HEK293 (cell line): ENCODE measurements around the gene HSD17B14.

ENCODE experiments used
- CTCF ChIA-PET: fragments of 350-600 bp; formaldehyde crosslinking; extraction: SDS; loops from one replicate; lab custom pipeline; 2021; ENCODE audit warnings: antibody characterized with exemption; lab: Yijun Ruan, JAX
- POLR2A ChIA-PET: fragments of 300-600 bp; formaldehyde crosslinking; extraction: SDS; loops from one replicate; lab custom pipeline; 2020; ENCODE audit warnings: antibody characterized with exemption, inconsistent platforms; lab: Yijun Ruan, JAX
- H3K27ac ChIP-seq: fragments of 200-500 bp; sonication (Bioruptor generic); 2 replicates; pipeline ENCODE4 v1.5.1; 2014; ENCODE audit warnings: low read depth, low read length, control low read depth, inconsistent platforms; ENCODE audit errors: extremely low read depth
- H3K36me3 ChIP-seq, 2 experiments: fragments of 200-500 bp in 1 of 2; sonication (Bioruptor generic) in 1 of 2; 1 replicate in 1 of 2; 2 replicates in 1 of 2; pipeline ENCODE4 v1.5.1; 2014 to 2017; ENCODE audit warnings: inconsistent platforms in 2 of 2, low read length in 2 of 2; ENCODE audit not compliant: control insufficient read depth in 2 of 2, insufficient read depth in 1 of 2
- H3K4me1 ChIP-seq: fragments of 200-500 bp; sonication (Bioruptor generic); 2 replicates; pipeline ENCODE4 v1.5.1; 2014; ENCODE audit warnings: mild to moderate bottlenecking, low read length, inconsistent platforms; ENCODE audit not compliant: control insufficient read depth, insufficient read depth
- H3K4me3 ChIP-seq: 2 replicates; pipeline ENCODE4 v1.5.1; 2011; ENCODE audit warnings: low read depth, mild to moderate bottlenecking, control low read depth, low read length, moderate library complexity
- H3K9me3 ChIP-seq: fragments of 200-500 bp; sonication (Bioruptor generic); 2 replicates; pipeline ENCODE4 v1.5.1; 2014; ENCODE audit warnings: low read depth, low read length, inconsistent platforms; ENCODE audit not compliant: control insufficient read depth, insufficient read depth
- KLF1 ChIP-seq: fragments of 450-650 bp; formaldehyde crosslinking; IDR thresholded peaks from 2 replicates; pipeline ENCODE4 v1.5.1; 2016; ENCODE audit warnings: missing biosample characterization, missing genetic modification characterization
- KLF10 ChIP-seq: fragments of 450-650 bp; IDR thresholded peaks from 2 replicates; pipeline ENCODE4 v1.5.1; 2018; ENCODE audit warnings: missing biosample characterization, mild to moderate bottlenecking, missing genetic modification characterization
- REPIN1 ChIP-seq: fragments of 450-650 bp; formaldehyde crosslinking; IDR thresholded peaks from 2 replicates; pipeline ENCODE4 v1.5.1; 2017; ENCODE audit warnings: missing biosample characterization, missing genetic modification characterization, low read depth
- ZNF248 ChIP-seq: fragments of 450-650 bp; formaldehyde crosslinking; IDR thresholded peaks from 2 replicates; pipeline ENCODE4 v1.5.1; 2017; ENCODE audit warnings: missing biosample characterization, missing genetic modification characterization
- ZNF354C ChIP-seq: fragments of 450-650 bp; formaldehyde crosslinking; IDR thresholded peaks from 2 replicates; pipeline ENCODE4 v1.5.1; 2016; ENCODE audit warnings: missing biosample characterization, missing genetic modification characterization, low read depth, borderline replicate concordance
- ZNF366 ChIP-seq: fragments of 450-650 bp; formaldehyde crosslinking; conservative IDR thresholded peaks from 2 replicates; pipeline ENCODE4 v1.5.1; 2016; ENCODE audit warnings: missing biosample characterization, missing genetic modification characterization
- ZNF416 ChIP-seq: fragments of 450-650 bp; formaldehyde crosslinking; IDR thresholded peaks from 2 replicates; pipeline ENCODE4 v1.5.1; 2016; ENCODE audit warnings: missing biosample characterization, missing genetic modification characterization
- ZNF561 ChIP-seq: fragments of 450-650 bp; IDR thresholded peaks from 2 replicates; pipeline ENCODE4 v1.5.1; 2018; ENCODE audit warnings: missing biosample characterization, missing genetic modification characterization, borderline replicate concordance
- ZNF600 ChIP-seq: fragments of 450-650 bp; formaldehyde crosslinking; IDR thresholded peaks from 2 replicates; pipeline ENCODE4 v1.5.1; 2016; ENCODE audit warnings: missing biosample characterization, missing genetic modification characterization
- ZNF624 ChIP-seq: fragments of 450-650 bp; formaldehyde crosslinking; IDR thresholded peaks from 2 replicates; pipeline ENCODE4 v1.5.1; 2017; ENCODE audit warnings: missing biosample characterization, missing genetic modification characterization
- ZNF76 ChIP-seq: fragments of 450-650 bp; formaldehyde crosslinking; IDR thresholded peaks from 2 replicates; pipeline ENCODE4; 2016; ENCODE audit warnings: low read depth, missing biosample characterization, missing genetic modification characterization, borderline replicate concordance
- ZNF776 ChIP-seq: fragments of 450-650 bp; formaldehyde crosslinking; IDR thresholded peaks from 2 replicates; pipeline ENCODE4 v1.5.0; 2017; ENCODE audit warnings: missing biosample characterization, missing genetic modification characterization, borderline replicate concordance
- TF ChIP-seq, protein P1 (sequence below): fragments of 450-650 bp; formaldehyde crosslinking; IDR thresholded peaks from 2 replicates; pipeline ENCODE4; 2016; ENCODE audit warnings: missing biosample characterization, missing genetic modification characterization
- TF ChIP-seq, protein P2 (sequence below): fragments of 450-650 bp; formaldehyde crosslinking; IDR thresholded peaks from 2 replicates; pipeline ENCODE4 v1.5.1; 2016; ENCODE audit warnings: missing biosample characterization, missing genetic modification characterization, borderline replicate concordance
- TF ChIP-seq, protein P3 (sequence below): fragments of 450-650 bp; formaldehyde crosslinking; IDR thresholded peaks from 2 replicates; pipeline ENCODE4 v1.5.1; 2016; ENCODE audit warnings: missing biosample characterization, missing genetic modification characterization
- TF ChIP-seq, protein P4 (sequence below): fragments of 450-650 bp; formaldehyde crosslinking; IDR thresholded peaks from 2 replicates; pipeline ENCODE4 v1.5.1; 2017; ENCODE audit warnings: missing biosample characterization, missing genetic modification characterization

Gene HSD17B14

DNA sequence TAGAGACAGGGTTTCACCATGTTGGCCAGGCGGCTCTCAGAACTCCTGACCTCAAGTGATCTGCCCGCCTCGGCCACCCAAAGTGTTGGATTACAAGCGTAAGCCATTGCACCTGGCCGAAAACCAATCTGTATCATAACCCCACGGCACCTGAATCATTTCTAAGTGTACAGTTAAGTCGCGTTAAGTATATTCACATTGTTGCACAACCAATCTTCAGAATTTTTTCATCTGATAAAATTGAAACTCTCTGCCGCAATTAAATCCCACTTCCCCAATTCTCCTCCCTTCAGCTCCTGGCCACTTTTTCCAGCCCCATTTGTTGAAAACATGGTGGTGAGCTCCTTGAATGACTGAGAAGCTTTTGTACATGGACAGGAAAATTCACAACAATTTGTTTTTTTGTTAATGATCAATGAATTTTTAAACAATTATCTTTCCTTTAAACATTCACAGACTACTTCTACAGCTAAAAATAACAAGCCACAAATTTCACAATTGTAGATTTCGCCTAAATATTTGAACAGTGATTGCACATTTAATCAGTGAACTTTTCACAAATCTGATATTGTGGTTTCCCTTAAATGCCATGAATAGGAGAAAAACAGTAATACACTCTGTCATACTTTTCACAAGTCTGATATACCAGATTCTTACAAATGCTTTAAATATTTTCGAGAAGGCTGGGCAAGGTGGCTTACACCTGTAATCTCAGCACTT, 67.1 kb downstream of the HSD17B14 start:
- Histone ChIP-seq H3K4me3 (no peak overlapping the region), H3K36me3 (no peaks in the 10 kb centered on the region), H3K4me1 (no peaks in the 10 kb centered on the region), H3K27ac (no peak overlapping the region), H3K9me3 (no peaks in the 10 kb centered on the region)
- ChIA-PET POLR2A (no interaction called here), CTCF (interaction anchor here (0.6 to 1.7 kb wide), 4 partner anchors 19 to 224 kb away, joined by 3 to 9 read pairs (median 4); partner anchors contain the start of gene GYS1)
- TF ChIP-seq ZNF600 (tag by site-specific recombination): no peak
- TF ChIP-seq ZNF354C: no peak
- TF ChIP-seq ZNF366 (tag by site-specific recombination): no peak
- TF ChIP-seq, protein P1, sequence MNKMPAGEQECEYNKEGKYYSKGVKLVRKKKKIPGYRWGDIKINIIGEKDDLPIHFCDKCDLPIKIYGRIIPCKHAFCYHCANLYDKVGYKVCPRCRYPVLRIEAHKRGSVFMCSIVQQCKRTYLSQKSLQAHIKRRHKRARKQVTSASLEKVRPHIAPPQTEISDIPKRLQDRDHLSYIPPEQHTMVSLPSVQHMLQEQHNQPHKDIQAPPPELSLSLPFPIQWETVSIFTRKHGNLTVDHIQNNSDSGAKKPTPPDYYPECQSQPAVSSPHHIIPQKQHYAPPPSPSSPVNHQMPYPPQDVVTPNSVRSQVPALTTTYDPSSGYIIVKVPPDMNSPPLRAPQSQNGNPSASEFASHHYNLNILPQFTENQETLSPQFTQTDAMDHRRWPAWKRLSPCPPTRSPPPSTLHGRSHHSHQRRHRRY (tag by site-specific recombination): no peak
- no peak for TF ChIP-seq REPIN1 (tag by site-specific recombination)
- TF ChIP-seq ZNF624: no peak
- TF ChIP-seq, protein P2, sequence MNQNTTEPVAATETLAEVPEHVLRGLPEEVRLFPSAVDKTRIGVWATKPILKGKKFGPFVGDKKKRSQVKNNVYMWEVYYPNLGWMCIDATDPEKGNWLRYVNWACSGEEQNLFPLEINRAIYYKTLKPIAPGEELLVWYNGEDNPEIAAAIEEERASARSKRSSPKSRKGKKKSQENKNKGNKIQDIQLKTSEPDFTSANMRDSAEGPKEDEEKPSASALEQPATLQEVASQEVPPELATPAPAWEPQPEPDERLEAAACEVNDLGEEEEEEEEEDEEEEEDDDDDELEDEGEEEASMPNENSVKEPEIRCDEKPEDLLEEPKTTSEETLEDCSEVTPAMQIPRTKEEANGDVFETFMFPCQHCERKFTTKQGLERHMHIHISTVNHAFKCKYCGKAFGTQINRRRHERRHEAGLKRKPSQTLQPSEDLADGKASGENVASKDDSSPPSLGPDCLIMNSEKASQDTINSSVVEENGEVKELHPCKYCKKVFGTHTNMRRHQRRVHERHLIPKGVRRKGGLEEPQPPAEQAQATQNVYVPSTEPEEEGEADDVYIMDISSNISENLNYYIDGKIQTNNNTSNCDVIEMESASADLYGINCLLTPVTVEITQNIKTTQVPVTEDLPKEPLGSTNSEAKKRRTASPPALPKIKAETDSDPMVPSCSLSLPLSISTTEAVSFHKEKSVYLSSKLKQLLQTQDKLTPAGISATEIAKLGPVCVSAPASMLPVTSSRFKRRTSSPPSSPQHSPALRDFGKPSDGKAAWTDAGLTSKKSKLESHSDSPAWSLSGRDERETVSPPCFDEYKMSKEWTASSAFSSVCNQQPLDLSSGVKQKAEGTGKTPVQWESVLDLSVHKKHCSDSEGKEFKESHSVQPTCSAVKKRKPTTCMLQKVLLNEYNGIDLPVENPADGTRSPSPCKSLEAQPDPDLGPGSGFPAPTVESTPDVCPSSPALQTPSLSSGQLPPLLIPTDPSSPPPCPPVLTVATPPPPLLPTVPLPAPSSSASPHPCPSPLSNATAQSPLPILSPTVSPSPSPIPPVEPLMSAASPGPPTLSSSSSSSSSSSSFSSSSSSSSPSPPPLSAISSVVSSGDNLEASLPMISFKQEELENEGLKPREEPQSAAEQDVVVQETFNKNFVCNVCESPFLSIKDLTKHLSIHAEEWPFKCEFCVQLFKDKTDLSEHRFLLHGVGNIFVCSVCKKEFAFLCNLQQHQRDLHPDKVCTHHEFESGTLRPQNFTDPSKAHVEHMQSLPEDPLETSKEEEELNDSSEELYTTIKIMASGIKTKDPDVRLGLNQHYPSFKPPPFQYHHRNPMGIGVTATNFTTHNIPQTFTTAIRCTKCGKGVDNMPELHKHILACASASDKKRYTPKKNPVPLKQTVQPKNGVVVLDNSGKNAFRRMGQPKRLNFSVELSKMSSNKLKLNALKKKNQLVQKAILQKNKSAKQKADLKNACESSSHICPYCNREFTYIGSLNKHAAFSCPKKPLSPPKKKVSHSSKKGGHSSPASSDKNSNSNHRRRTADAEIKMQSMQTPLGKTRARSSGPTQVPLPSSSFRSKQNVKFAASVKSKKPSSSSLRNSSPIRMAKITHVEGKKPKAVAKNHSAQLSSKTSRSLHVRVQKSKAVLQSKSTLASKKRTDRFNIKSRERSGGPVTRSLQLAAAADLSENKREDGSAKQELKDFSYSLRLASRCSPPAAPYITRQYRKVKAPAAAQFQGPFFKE (tag by site-specific recombination): no peak
- TF ChIP-seq KLF10 (tag by site-specific recombination): no peak
- TF ChIP-seq ZNF416 (tag by site-specific recombination): no peak
- TF ChIP-seq ZNF561 (tag by site-specific recombination): no peak
- no peak for TF ChIP-seq KLF1 (tag by site-specific recombination)
- TF ChIP-seq ZNF248 (tag by site-specific recombination): no peak
- TF ChIP-seq, protein P3, sequence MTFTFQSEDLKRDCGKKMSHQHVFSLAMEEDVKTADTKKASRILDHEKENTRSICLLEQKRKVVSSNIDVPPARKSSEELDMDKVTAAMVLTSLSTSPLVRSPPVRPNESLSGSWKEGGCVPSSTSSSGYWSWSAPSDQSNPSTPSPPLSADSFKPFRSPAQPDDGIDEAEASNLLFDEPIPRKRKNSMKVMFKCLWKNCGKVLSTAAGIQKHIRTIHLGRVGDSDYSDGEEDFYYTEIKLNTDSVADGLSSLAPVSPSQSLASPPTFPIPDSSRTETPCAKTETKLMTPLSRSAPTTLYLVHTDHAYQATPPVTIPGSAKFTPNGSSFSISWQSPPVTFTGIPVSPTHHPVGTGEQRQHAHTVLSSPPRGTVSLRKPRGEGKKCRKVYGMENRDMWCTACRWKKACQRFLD (tag by site-specific recombination): no peak
- no peak for TF ChIP-seq ZNF76 (tag by site-specific recombination)
- no peak for TF ChIP-seq ZNF776 (tag by site-specific recombination)
- TF ChIP-seq, protein P4, sequence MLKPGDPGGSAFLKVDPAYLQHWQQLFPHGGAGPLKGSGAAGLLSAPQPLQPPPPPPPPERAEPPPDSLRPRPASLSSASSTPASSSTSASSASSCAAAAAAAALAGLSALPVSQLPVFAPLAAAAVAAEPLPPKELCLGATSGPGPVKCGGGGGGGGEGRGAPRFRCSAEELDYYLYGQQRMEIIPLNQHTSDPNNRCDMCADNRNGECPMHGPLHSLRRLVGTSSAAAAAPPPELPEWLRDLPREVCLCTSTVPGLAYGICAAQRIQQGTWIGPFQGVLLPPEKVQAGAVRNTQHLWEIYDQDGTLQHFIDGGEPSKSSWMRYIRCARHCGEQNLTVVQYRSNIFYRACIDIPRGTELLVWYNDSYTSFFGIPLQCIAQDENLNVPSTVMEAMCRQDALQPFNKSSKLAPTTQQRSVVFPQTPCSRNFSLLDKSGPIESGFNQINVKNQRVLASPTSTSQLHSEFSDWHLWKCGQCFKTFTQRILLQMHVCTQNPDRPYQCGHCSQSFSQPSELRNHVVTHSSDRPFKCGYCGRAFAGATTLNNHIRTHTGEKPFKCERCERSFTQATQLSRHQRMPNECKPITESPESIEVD: no peak
